OCI-LY1 (cell line): ENCODE measurements around the gene IL3.

Experiments
- H2AFZ ChIP-seq: fragments of 200-600 bp; sonication (generic), shearing (Covaris generic); 2 replicates; pipeline ENCODE4 v1.6.0; 2014; ENCODE audit warnings: antibody characterized with exemption, mild to moderate bottlenecking, low read length
- H3F3A ChIP-seq: fragments of 200-600 bp; sonication (generic), shearing (Covaris generic); 2 replicates; pipeline ENCODE4 v1.6.0; 2014; ENCODE audit warnings: mild to moderate bottlenecking, antibody characterized with exemption, low read length, moderate library complexity; ENCODE audit not compliant: insufficient read depth
- H3K27ac ChIP-seq: fragments of 200-600 bp; sonication (generic); 2 replicates; pipeline ENCODE4 v1.5.1; 2014; ENCODE audit warnings: low read length, mixed run types, mild to moderate bottlenecking, low read depth; ENCODE audit not compliant: poor library complexity, severe bottlenecking
- H3K27me3 ChIP-seq: fragments of 200-600 bp; sonication (generic); 2 replicates; pipeline ENCODE4 v1.6.0; 2014; ENCODE audit warnings: antibody characterized with exemption, mild to moderate bottlenecking, low read length, moderate library complexity; ENCODE audit not compliant: insufficient read depth
- H3K36me3 ChIP-seq: fragments of 200-600 bp; sonication (generic); 2 replicates; pipeline ENCODE4 v1.6.1; 2014; ENCODE audit warnings: mild to moderate bottlenecking, antibody characterized with exemption, low read length, moderate library complexity, mixed read lengths; ENCODE audit not compliant: insufficient read depth
- H3K4me1 ChIP-seq: fragments of 200-600 bp; sonication (generic); 2 replicates; pipeline ENCODE4 v1.5.1; 2014; ENCODE audit warnings: mild to moderate bottlenecking, low read length, moderate library complexity; ENCODE audit not compliant: insufficient read depth, severe bottlenecking
- H3K4me2 ChIP-seq: fragments of 200-600 bp; sonication (generic), shearing (Covaris generic); 2 replicates; pipeline ENCODE4 v1.6.1; 2014; ENCODE audit warnings: low read length
- H3K4me3 ChIP-seq: fragments of 200-600 bp; sonication (generic); 2 replicates; pipeline ENCODE4 v1.5.1; 2014; ENCODE audit warnings: low read length, low read depth, mild to moderate bottlenecking, mixed read lengths; ENCODE audit not compliant: poor library complexity, severe bottlenecking
- H3K79me2 ChIP-seq: fragments of 200-600 bp; shearing (Covaris generic); 2 replicates; pipeline ENCODE4 v1.6.1; 2016; ENCODE audit warnings: mixed run types, low read length, mixed read lengths; ENCODE audit not compliant: insufficient read depth
- H3K9ac ChIP-seq: fragments of 200-600 bp; sonication (generic), shearing (Covaris generic); 2 replicates; pipeline ENCODE4 v1.6.1; 2014; ENCODE audit warnings: mild to moderate bottlenecking, low read length, mixed read lengths
- H3K9me2 ChIP-seq: fragments of 200-600 bp; sonication (generic), shearing (Covaris generic); 2 replicates; pipeline ENCODE4 v1.6.1; 2014; ENCODE audit warnings: low read depth, mild to moderate bottlenecking, low read length, mixed read lengths
- H3K9me3 ChIP-seq: fragments of 200-600 bp; shearing (Covaris generic); 2 replicates; pipeline ENCODE4 v1.6.1; 2014; ENCODE audit warnings: low read length, mixed read lengths
- H4K20me1 ChIP-seq: fragments of 200-600 bp; sonication (generic), shearing (Covaris generic); 2 replicates; pipeline ENCODE4 v1.6.0; 2016; ENCODE audit warnings: mild to moderate bottlenecking, low read length; ENCODE audit not compliant: insufficient read depth
- EZH2 ChIP-seq: fragments of 200-600 bp; sonication (generic), shearing (Covaris generic); IDR thresholded peaks from 2 replicates; pipeline ENCODE4 v1.8.0; 2017; ENCODE audit warnings: borderline replicate concordance, mixed run types, mild to moderate bottlenecking, antibody characterized with exemption, low read length, moderate library complexity, mixed read lengths
- TF ChIP-seq, protein P1 (sequence below): fragments of 200-600 bp; sonication (generic), shearing (Covaris generic); IDR thresholded peaks from 2 replicates; pipeline ENCODE4 v1.5.1; 2017; ENCODE audit warnings: mild to moderate bottlenecking, antibody characterized with exemption, low read length, moderate library complexity, mixed read lengths

IL3 gene

DNA sequence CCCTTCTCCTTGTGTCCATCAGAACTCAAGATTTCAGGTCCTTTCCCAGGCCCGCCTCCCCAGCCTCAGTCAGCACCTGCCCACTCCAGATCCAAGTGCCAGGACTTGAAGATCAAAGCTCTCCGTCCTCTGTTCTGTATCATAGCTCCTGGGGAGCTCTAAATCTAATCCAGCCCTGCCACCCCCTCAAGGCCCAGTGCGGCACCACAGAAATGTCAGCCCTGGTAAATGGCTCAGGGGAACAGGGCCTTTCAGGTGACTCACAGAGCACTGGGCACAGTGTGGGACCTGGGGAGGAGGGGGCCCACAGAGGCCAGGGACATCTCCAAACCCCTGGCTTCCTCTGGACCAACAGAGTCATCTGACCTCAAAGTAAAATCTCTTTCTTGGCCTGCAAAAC, 19.2 kb downstream of the IL3 start:
- H3K9me2 ChIP-seq = no peaks in the 10 kb centered on the region
- no peaks in the 10 kb centered on the region for H3K27me3 ChIP-seq

DNA sequence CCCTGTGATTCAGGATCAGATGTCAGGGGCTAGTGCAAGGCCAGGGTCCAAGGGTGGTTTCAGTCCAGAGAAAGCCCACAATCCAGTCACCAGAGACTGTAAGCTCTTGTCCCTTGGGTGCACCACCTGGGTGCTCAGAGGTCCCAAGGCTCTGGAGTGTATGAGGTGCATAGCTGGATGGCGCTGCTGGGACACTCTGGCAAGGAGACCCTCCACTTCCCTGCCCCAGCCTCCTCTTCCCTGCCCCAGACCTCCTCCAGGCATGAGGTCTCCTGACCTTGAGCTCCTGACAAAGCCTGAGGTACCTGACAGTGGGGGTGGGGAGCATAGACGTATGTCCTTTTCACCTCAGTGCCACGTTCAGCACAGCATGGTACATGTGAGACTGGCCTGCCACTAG, 20.1 kb downstream of the IL3 start:
- TF ChIP-seq, protein P1, sequence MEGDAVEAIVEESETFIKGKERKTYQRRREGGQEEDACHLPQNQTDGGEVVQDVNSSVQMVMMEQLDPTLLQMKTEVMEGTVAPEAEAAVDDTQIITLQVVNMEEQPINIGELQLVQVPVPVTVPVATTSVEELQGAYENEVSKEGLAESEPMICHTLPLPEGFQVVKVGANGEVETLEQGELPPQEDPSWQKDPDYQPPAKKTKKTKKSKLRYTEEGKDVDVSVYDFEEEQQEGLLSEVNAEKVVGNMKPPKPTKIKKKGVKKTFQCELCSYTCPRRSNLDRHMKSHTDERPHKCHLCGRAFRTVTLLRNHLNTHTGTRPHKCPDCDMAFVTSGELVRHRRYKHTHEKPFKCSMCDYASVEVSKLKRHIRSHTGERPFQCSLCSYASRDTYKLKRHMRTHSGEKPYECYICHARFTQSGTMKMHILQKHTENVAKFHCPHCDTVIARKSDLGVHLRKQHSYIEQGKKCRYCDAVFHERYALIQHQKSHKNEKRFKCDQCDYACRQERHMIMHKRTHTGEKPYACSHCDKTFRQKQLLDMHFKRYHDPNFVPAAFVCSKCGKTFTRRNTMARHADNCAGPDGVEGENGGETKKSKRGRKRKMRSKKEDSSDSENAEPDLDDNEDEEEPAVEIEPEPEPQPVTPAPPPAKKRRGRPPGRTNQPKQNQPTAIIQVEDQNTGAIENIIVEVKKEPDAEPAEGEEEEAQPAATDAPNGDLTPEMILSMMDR = no peak
- no peak for TF ChIP-seq EZH2
- Histone ChIP-seq H4K20me1 (no peaks in the 10 kb centered on the region), H3K4me3 (no peak overlapping the region), H3K27ac (no peak overlapping the region), H3K79me2 (no peaks in the 10 kb centered on the region), H3K9ac (no peak overlapping the region), H3F3A (no peaks in the 10 kb centered on the region), H3K4me2 (no peak overlapping the region), H3K9me2 (no peaks in the 10 kb centered on the region), H3K4me1 (no peaks in the 10 kb centered on the region), H3K36me3 (no peaks in the 10 kb centered on the region), H2AFZ (no peak overlapping the region), H3K9me3 (no peaks in the 10 kb centered on the region), H3K27me3 (no peaks in the 10 kb centered on the region)

More for the DNA sequence above, 19.2 kb downstream of the IL3 start:
- Histone ChIP-seq H3K36me3 (no peaks in the 10 kb centered on the region), H3K9me3 (no peaks in the 10 kb centered on the region), H3K4me2 (no peak overlapping the region), H3K27ac (no peak overlapping the region), H3K9ac (no peak overlapping the region), H4K20me1 (no peaks in the 10 kb centered on the region), H2AFZ (no peak overlapping the region), H3K79me2 (no peaks in the 10 kb centered on the region), H3K4me3 (no peak overlapping the region), H3K4me1 (no peaks in the 10 kb centered on the region), H3F3A (no peaks in the 10 kb centered on the region)
- TF ChIP-seq, protein P1 = no peak
- no peak for TF ChIP-seq EZH2

DNA sequence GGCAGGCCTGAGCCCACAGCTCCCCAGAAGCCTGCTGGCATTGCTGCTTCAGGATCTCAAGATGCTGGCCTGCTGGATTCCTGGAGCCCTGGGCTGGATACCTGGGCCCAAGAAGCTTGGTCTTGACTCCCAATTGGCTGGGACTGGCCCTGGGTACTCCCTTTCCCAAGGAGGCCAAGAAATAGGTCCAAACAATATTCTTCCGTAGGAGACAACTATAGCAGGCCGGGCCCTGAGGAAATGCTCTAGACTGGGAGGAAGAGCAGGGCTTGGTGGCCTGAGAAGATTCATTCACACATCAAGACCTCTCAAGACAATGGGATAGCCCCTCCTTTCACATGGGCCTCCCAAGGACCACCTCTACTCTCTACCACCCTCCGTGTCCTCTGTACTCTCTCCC, 21.0 kb downstream of the IL3 start:
- Histone ChIP-seq H3K79me2 (no peaks in the 10 kb centered on the region), H3K4me3 (no peak overlapping the region), H3K27ac (no peak overlapping the region), H3K4me2 (no peak overlapping the region), H4K20me1 (no peaks in the 10 kb centered on the region), H3K4me1 (no peaks in the 10 kb centered on the region), H3K9ac (no peak overlapping the region), H3K36me3 (no peaks in the 10 kb centered on the region), H3F3A (no peaks in the 10 kb centered on the region), H2AFZ (no peak overlapping the region), H3K9me3 (no peaks in the 10 kb centered on the region), H3K27me3 (no peaks in the 10 kb centered on the region), H3K9me2 (no peaks in the 10 kb centered on the region)
- no peak for TF ChIP-seq EZH2
- TF ChIP-seq, protein P1 = no peak
